IMR-90 (cell line): Measurements from ENCODE around the gene PCGF5. TPM values are rescaled to one million over a fixed set of nuclear protein-coding genes. Genes with fewer than 3 reads are reported as not detected.

Source experiments
- ATAC-seq: fragments of 200-7000 bp; cut with Tn5 transposase; 2 replicates; pipeline ENCODE4 v1.9.1; 2020; ENCODE audit warnings: low read depth, mild to moderate bottlenecking, moderate library complexity
- BruUV-seq: library from RNA; stranded (reverse); fragments of 400-500 nt; replicated peaks from 2 replicates; lab custom pipeline; 2021; lab: Mats Ljungman, UMichigan
- CTCF ChIA-PET: fragments of 300-600 bp; formaldehyde crosslinking; extraction: SDS; loops from one replicate; lab custom pipeline; 2021; ENCODE audit warnings: antibody characterized with exemption; lab: Yijun Ruan, JAX
- POLR2A ChIA-PET: fragments of 300-600 bp; sonication (Branson Sonifier 250); formaldehyde crosslinking; loops from one replicate; lab custom pipeline; 2022; ENCODE audit warnings: antibody characterized with exemption; ENCODE audit not compliant: unreplicated experiment; lab: Charles Lee
- DNase-seq: peaks from one replicate; pipeline ENCODE4 v3.0.0; 2013
- H2AFZ ChIP-seq: replicated peaks from 2 replicates; pipeline ENCODE3; 2013; ENCODE audit warnings: low read length, mild to moderate bottlenecking; ENCODE audit not compliant: poor library complexity
- H2AK5ac ChIP-seq: 2 replicates; pipeline ENCODE4 v1.6.1; 2013; ENCODE audit warnings: low read depth, low read length, inconsistent platforms
- H2AK9ac ChIP-seq: replicated peaks from 2 replicates; pipeline ENCODE3; 2013; ENCODE audit warnings: mild to moderate bottlenecking, low read depth, low read length, moderate library complexity; ENCODE audit not compliant: poor library complexity
- H2BK120ac ChIP-seq: 2 replicates; pipeline ENCODE4 v1.6.1; 2013; ENCODE audit warnings: low read depth, low read length, inconsistent platforms
- H2BK15ac ChIP-seq: 3 replicates; pipeline ENCODE4 v1.6.1; 2013; ENCODE audit warnings: low read depth, low read length, inconsistent platforms
- H2BK20ac ChIP-seq: 2 replicates; pipeline ENCODE4 v1.6.1; 2013; ENCODE audit warnings: low read depth, mild to moderate bottlenecking, inconsistent platforms, low read length, moderate library complexity
- H2BK5ac ChIP-seq: 2 replicates; pipeline ENCODE4 v1.6.1; 2013; ENCODE audit warnings: mild to moderate bottlenecking, low read depth, low read length, inconsistent platforms; ENCODE audit not compliant: poor library complexity, severe bottlenecking
- H3K14ac ChIP-seq: replicated peaks from 2 replicates; pipeline ENCODE4 v1.6.1; 2013; ENCODE audit warnings: low read depth, low read length, inconsistent platforms
- H3K18ac ChIP-seq: 2 replicates; pipeline ENCODE4 v1.6.1; 2013; ENCODE audit warnings: low read depth, low read length, control low read depth
- H3K23ac ChIP-seq: 2 replicates; pipeline ENCODE4 v1.6.1; 2013; ENCODE audit warnings: low read depth, low read length, inconsistent platforms
- H3K27ac ChIP-seq: 2 replicates; pipeline ENCODE4 v1.5.1; 2013; ENCODE audit warnings: mild to moderate bottlenecking, control low read depth, low read length; ENCODE audit not compliant: insufficient read depth
- H3K27me3 ChIP-seq: 2 replicates; pipeline ENCODE4 v1.6.1; 2013; ENCODE audit warnings: low read length; ENCODE audit not compliant: control insufficient read depth, insufficient read depth
- H3K36me3 ChIP-seq: 2 replicates; pipeline ENCODE4 v1.6.1; 2013; ENCODE audit warnings: low read length, mixed read lengths; ENCODE audit not compliant: control insufficient read depth, insufficient read depth
- H3K4ac ChIP-seq: 2 replicates; pipeline ENCODE4 v1.6.1; 2013; ENCODE audit warnings: low read depth, low read length, inconsistent platforms
- H3K4me1 ChIP-seq: 2 replicates; pipeline ENCODE4 v1.6.1; 2013; ENCODE audit warnings: low read length, mixed read lengths; ENCODE audit not compliant: control insufficient read depth, insufficient read depth
- H3K4me2 ChIP-seq: 2 replicates; pipeline ENCODE4 v1.6.1; 2013; ENCODE audit warnings: low read depth, mild to moderate bottlenecking, control low read depth, low read length, moderate library complexity
- H3K4me3 ChIP-seq: 2 replicates; pipeline ENCODE4 v1.5.1; 2013; ENCODE audit warnings: low read depth, mild to moderate bottlenecking, control low read depth, low read length, moderate library complexity; ENCODE audit not compliant: insufficient read depth
- H3K56ac ChIP-seq: 2 replicates; pipeline ENCODE4 v1.6.1; 2013; ENCODE audit warnings: low read length, inconsistent platforms; ENCODE audit not compliant: insufficient read depth; ENCODE audit errors: extremely low read depth
- H3K79me1 ChIP-seq, 2 experiments: 2 replicates each; pipeline ENCODE4 v1.6.1; 2013; ENCODE audit warnings: low read length in 2 of 2, inconsistent platforms in 1 of 2, low read depth in 1 of 2
- H3K9ac ChIP-seq: 2 replicates; pipeline ENCODE4 v1.6.1; 2013; ENCODE audit warnings: low read depth, low read length, control low read depth
- H3K9me1 ChIP-seq: 2 replicates; pipeline ENCODE4 v1.6.1; 2013; ENCODE audit warnings: low read length, inconsistent platforms; ENCODE audit not compliant: insufficient read depth
- H3K9me3 ChIP-seq: 2 replicates; pipeline ENCODE4 v1.6.1; 2013; ENCODE audit warnings: low read length; ENCODE audit not compliant: control insufficient read depth, insufficient read depth
- H4K20me1 ChIP-seq: 2 replicates; pipeline ENCODE4 v1.6.1; 2013; ENCODE audit warnings: low read length, inconsistent platforms; ENCODE audit not compliant: insufficient read depth
- H4K5ac ChIP-seq: 2 replicates; pipeline ENCODE4 v1.6.1; 2013; ENCODE audit warnings: mild to moderate bottlenecking, low read depth, low read length, control low read depth
- H4K8ac ChIP-seq, 2 experiments: 2 replicates each; pipeline ENCODE4 v1.6.1; 2013; ENCODE audit warnings: low read depth in 2 of 2, low read length in 2 of 2, control low read depth in 1 of 2, inconsistent platforms in 1 of 2
- H4K91ac ChIP-seq: 2 replicates; pipeline ENCODE4 v1.6.1; 2013; ENCODE audit warnings: low read depth, low read length, inconsistent platforms; ENCODE audit not compliant: insufficient read depth
- CEBPB ChIP-seq: IDR thresholded peaks from 2 replicates; pipeline ENCODE4 v1.6.1; 2012; ENCODE audit warnings: low read depth, low read length, improper control_type of control experiment
- CHD1 ChIP-seq: IDR thresholded peaks from 2 replicates; pipeline ENCODE4 v1.6.1; 2012; ENCODE audit warnings: low read depth, low read length, improper control_type of control experiment
- MAFK ChIP-seq: IDR thresholded peaks from 2 replicates; pipeline ENCODE4 v1.6.1; 2012; ENCODE audit warnings: low read depth, low read length, improper control_type of control experiment
- MAZ ChIP-seq: IDR thresholded peaks from 2 replicates; pipeline ENCODE4 v1.6.1; 2012; ENCODE audit warnings: low read depth, mild to moderate bottlenecking, low read length, improper control_type of control experiment, moderate library complexity, borderline replicate concordance
- MXI1 ChIP-seq: IDR thresholded peaks from 2 replicates; pipeline ENCODE4 v1.6.1; 2012; ENCODE audit warnings: low read depth, mild to moderate bottlenecking, low read length, moderate library complexity, borderline replicate concordance
- NFE2L2 ChIP-seq: fragments of 150-350 bp; IDR thresholded peaks from 2 replicates; pipeline ENCODE4 v1.6.1; 2016; ENCODE audit warnings: low read depth, mild to moderate bottlenecking, low read length
- RAD21 ChIP-seq: IDR thresholded peaks from 2 replicates; pipeline ENCODE4 v1.6.1; 2012; ENCODE audit warnings: low read length, improper control_type of control experiment
- RCOR1 ChIP-seq: IDR thresholded peaks from 2 replicates; pipeline ENCODE4 v1.6.1; 2012; ENCODE audit warnings: mild to moderate bottlenecking, low read length, improper control_type of control experiment; ENCODE audit not compliant: insufficient replicate concordance
- RFX5 ChIP-seq: IDR thresholded peaks from 2 replicates; pipeline ENCODE4 v1.8.0; 2012; ENCODE audit warnings: low read depth, mild to moderate bottlenecking, low read length, moderate library complexity
- SMC3 ChIP-seq: fragments of 150-350 bp; IDR thresholded peaks from 2 replicates; pipeline ENCODE4 v1.6.1; 2016; ENCODE audit warnings: low read depth, mild to moderate bottlenecking, antibody characterized with exemption, low read length, moderate library complexity
- WGBS, 2 experiments: methylation state at CpG; one replicate each; pipeline versions ENCODE4 v1.1.5 to v1.1.7; 2013; ENCODE audit warnings: missing lambda C conversion rate in 2 of 2; ENCODE audit not compliant: insufficient read length in 1 of 2; ENCODE audit errors: extremely low coverage in 2 of 2; 5-methylcytosine and 5-hydroxymethylcytosine counted together
- dilution Hi-C: fragments of 300-500 bp; cut with HindIII; formaldehyde crosslinking; loops from one replicate; pipeline ENCODE4 v1.14.3; 2018; ENCODE audit warnings: low sequenced_read_pairs; ENCODE audit not compliant: unreplicated experiment
- in situ Hi-C: fragments of 300-500 bp; cut with MboI; formaldehyde crosslinking; loops from 3 replicates; pipeline ENCODE4 v1.14.3; 2019; ENCODE audit warnings: low sequenced_read_pairs, inconsistent platforms, mixed read lengths
- intact Hi-C: fragments of 100-400 bp; cut with micrococcal nuclease; formaldehyde crosslinking; loops from 2 replicates; pipeline ENCODE4 v1.10.0; 2022
- polyA plus RNA-seq, 3 experiments: library from polyadenylated mRNA; depleted of rRNA; stranded (reverse); fragments of >200 nt; gene quantifications; 2 replicates each; pipeline ENCODE4 v1.2.3, GENCODE V29; 2012; ENCODE audit warnings: low replicate concordance in 1 of 3
- total RNA-seq: library from RNA; depleted of rRNA; stranded (reverse); fragments of >200 nt; gene quantifications from 2 replicates; pipeline ENCODE4 v1.2.3, GENCODE V29; 2012
- TF ChIP-seq, protein P1 (sequence below): fragments of 150-350 bp; IDR thresholded peaks from 2 replicates; pipeline ENCODE4 v1.6.1; 2016; ENCODE audit warnings: low read depth, mild to moderate bottlenecking, low read length, moderate library complexity, borderline replicate concordance
- TF ChIP-seq, protein P2 (sequence below): fragments of 150-350 bp; IDR thresholded peaks from 2 replicates; pipeline ENCODE4 v1.6.1; 2017; ENCODE audit warnings: mild to moderate bottlenecking, antibody characterized with exemption, low read length, low read depth

Gene PCGF5
- total and polyA plus RNA-seq, 2 of the 4 experiments (the other 2 are of a cell fraction): 9.0 to 18.1 TPM

DNA sequence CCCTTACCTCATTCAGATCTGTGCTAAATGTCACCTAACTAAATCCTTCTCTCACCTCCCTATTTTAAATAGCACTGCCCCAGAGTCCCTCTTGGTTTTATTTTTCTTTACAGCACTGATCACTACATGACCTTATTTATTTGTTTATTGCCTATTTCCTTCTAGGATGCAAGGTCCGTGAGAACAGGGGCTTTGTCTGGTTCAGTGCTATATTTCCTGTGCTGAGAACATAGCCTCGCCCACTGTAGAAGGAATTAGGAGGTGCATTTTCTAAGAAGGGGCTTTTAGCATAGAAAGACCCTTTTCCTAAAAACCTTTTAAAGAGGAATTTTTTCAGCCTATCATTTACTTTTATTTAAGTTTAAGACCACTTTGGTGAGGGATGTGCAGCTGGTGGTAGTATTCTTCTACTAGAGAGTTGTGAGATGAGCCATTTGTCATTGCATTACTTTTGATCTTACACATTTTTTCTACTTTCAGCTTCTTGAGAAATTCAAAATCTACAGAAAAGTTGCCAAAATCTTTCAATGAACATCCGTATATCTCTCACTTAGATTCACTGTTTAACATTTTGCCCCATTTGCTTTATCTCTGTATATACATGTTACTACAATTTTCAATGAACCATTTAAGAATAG lies 13.5 kb upstream of the PCGF5 start:
- intact Hi-C loops: no loop called here
- in situ Hi-C loops: no loop called here
- no peak for ATAC-seq

More for the DNA sequence above, 13.5 kb upstream of the PCGF5 start:
- no peak overlapping the region for H2BK120ac ChIP-seq
- H2BK15ac ChIP-seq: no peak overlapping the region
- H4K91ac ChIP-seq: no peak overlapping the region
- H3K9me3 ChIP-seq: no peaks in the 10 kb centered on the region
- H3K23ac ChIP-seq: no peak overlapping the region
- no peak overlapping the region for H3K4me3 ChIP-seq
- no peak overlapping the region for H2BK20ac ChIP-seq
- H3K36me3 ChIP-seq: no peaks in the 10 kb centered on the region
- no peak overlapping the region for H3K9ac ChIP-seq
- POLR2A ChIA-PET: no interaction called here
- H2AFZ ChIP-seq: no peak overlapping the region
- no peak overlapping the region for H3K56ac ChIP-seq
- no peak overlapping the region for H3K27ac ChIP-seq
- H4K8ac ChIP-seq: no peak overlapping the region
- CTCF ChIA-PET: no interaction called here
- H3K4ac ChIP-seq: no peak overlapping the region
- H3K4me1 ChIP-seq: peaks cover 2% of the 10 kb centered on the region; the same call in 1 of the 2 replicates
- no TSS peak for BruUV-seq
- peaks cover 37 to 44% of the 10 kb centered on the region in 2 experiments for H3K79me1 ChIP-seq
- H3K27me3 ChIP-seq: no peaks in the 10 kb centered on the region
- TF ChIP-seq MXI1 (no peak), CHD1 (no peak), NFE2L2 (no peak), MAFK (no peak), RFX5 (no peak), CEBPB (no peak), MAZ (no peak), SMC3 (no peak), RAD21 (no peak), RCOR1 (no peak)
- TF ChIP-seq, protein P1, sequence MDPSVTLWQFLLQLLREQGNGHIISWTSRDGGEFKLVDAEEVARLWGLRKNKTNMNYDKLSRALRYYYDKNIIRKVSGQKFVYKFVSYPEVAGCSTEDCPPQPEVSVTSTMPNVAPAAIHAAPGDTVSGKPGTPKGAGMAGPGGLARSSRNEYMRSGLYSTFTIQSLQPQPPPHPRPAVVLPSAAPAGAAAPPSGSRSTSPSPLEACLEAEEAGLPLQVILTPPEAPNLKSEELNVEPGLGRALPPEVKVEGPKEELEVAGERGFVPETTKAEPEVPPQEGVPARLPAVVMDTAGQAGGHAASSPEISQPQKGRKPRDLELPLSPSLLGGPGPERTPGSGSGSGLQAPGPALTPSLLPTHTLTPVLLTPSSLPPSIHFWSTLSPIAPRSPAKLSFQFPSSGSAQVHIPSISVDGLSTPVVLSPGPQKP: no peak
- TF ChIP-seq, protein P2, sequence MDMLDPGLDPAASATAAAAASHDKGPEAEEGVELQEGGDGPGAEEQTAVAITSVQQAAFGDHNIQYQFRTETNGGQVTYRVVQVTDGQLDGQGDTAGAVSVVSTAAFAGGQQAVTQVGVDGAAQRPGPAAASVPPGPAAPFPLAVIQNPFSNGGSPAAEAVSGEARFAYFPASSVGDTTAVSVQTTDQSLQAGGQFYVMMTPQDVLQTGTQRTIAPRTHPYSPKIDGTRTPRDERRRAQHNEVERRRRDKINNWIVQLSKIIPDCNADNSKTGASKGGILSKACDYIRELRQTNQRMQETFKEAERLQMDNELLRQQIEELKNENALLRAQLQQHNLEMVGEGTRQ: no peak
- no peak overlapping the region for H3K18ac ChIP-seq
- no peak overlapping the region for H2AK5ac ChIP-seq
- no peaks in the 10 kb centered on the region; the same call in 1 of the 2 replicates for H3K9me1 ChIP-seq
- H4K20me1 ChIP-seq: peaks cover 6% of the 10 kb centered on the region; the same call in 1 of the 2 replicates
- H2AK9ac ChIP-seq: no peak overlapping the region
- no peak overlapping the region for H2BK5ac ChIP-seq
- no peak overlapping the region for H3K4me2 ChIP-seq
- H3K14ac ChIP-seq: no peak overlapping the region
- dilution Hi-C loops: no loop called here
- whole genome bisulfite sequencing, 2 experiments: 60% methylated on average over 1 of the region's 3 CpGs; no CpG with 5 or more reads in 1 of the 2 experiments
- H4K5ac ChIP-seq: no peak overlapping the region
- DNase-seq: no peak
